WI38 (cell line): Measurements from ENCODE around the gene UNC13B.

Experiments used
- H3K4me3 ChIP-seq: 2 replicates; pipeline ENCODE4 v1.5.1; 2011; ENCODE audit warnings: low read depth, mild to moderate bottlenecking, control low read depth, low read length
- CTCF ChIP-seq: IDR thresholded peaks from 2 replicates; pipeline ENCODE4 v1.5.1; 2012; ENCODE audit warnings: low read depth, mild to moderate bottlenecking, control low read depth, low read length

Gene UNC13B

GRCh38 chr9:35350827-35351549 is 189.2 kb downstream of the UNC13B start:
- H3K4me3 ChIP-seq: no peak overlapping the region
- no peak for TF ChIP-seq CTCF

DNA sequence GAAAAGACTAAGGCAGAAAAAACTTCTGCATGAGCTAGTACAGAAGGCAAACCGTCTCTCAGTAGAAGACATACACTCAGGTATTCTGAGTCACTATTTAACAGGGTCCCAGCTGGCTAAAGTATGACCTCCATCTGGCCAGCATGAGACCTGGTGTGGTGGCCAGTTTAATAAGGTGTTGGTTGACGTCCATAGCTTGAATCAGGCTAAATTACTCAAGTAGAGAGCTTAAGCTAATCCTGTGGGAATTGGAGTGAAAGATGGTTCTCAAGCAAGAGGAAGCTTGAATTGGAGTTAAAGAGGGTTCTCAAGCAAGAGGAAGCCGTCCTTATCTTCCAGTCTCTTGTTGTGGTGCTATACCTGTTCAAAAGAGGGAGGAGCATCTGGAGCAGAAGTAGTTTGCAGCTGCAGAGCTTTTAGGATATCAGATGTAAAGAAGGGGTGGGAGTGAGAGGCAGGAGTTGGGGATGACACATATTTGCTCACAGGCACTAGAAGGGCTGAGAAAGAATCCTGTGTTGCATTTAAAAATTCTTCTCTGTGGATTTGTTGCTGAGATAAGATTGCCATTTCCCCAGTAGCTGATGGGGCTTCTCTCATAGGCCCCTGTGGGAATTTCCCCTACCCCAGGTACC is 192.0 kb downstream of the UNC13B start:
- H3K4me3 ChIP-seq: no peak overlapping the region
- TF ChIP-seq CTCF: no peak

DNA sequence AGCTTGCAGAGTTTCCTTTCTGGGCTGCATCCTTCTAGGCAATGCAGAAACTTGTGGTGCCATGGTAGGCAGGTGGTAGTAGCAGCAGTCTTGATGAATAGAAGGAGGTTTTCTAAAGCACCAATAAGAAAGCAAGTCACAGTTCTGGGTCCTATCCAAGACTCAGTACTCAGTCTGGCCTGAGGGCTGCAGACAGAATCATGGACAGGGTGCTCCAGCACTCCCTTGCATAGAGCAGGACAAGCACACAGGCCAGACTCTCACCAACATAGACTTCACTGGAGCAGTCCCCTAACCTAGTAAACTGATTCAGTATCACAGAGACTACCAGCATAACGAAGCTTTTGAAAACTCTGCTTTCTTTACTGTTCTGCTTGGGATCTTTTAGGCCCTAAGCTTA is 194.1 kb downstream of the UNC13B start:
- H3K4me3 ChIP-seq: no peak overlapping the region
- TF ChIP-seq CTCF: no peak

DNA sequence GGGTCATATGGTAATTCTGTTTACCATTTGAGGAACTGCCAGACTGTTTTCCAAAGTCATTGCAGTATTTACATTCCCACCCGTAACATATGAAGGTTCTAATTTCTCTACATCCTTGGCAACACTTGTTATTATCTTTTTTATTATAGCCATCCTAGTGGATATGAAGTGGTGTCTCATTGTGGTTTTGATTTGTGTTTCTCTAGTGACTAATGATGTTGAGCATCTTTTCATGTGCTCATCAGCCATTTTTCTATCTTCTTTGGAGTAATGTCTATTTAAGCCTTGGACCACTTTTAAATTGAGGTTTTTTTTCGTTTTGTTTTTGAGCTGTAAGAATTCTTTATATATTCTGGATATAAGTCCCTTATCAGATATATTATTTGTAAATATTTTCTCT is 195.3 kb downstream of the UNC13B start:
- H3K4me3 ChIP-seq: no peak overlapping the region
- no peak for TF ChIP-seq CTCF

- H3K4me3 ChIP-seq: no peak overlapping the region
- no peak for TF ChIP-seq CTCF
These were observed 196.0 kb downstream of the UNC13B start for GRCh38 chr9:35357826-35358225.

GRCh38 chr9:35364817-35365585 is 203.2 kb downstream of the UNC13B start:
- no peak overlapping the region for H3K4me3 ChIP-seq
- no peak for TF ChIP-seq CTCF

DNA sequence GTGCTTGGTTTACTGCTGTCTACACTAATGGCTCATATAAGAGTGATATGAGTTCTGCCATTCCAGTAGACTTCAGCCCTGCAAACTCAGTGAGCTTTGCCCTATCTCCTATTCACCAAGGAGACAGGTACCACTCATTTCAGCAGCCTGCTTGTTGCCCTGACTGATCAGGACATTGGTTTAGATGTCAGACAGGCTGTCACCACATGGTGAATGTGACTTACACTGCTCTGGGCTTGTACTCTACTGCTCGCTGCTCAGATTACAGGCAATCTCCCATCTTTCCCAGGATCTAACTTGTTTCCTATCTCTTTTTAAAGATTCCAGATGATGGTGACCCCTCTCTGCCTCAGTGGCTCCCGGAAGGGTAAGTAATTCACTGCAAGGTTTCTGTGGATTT is 204.8 kb downstream of the UNC13B start:
- H3K4me3 ChIP-seq: no peak overlapping the region
- TF ChIP-seq CTCF: no peak
